HEK293 (cell line): ENCODE data around the gene TBC1D22A.

Source experiments
- CTCF ChIA-PET: fragments of 350-600 bp; formaldehyde crosslinking; extraction: SDS; loops from one replicate; lab custom pipeline; 2021; ENCODE audit warnings: antibody characterized with exemption; lab: Yijun Ruan, JAX
- POLR2A ChIA-PET: fragments of 300-600 bp; formaldehyde crosslinking; extraction: SDS; loops from one replicate; lab custom pipeline; 2020; ENCODE audit warnings: antibody characterized with exemption, inconsistent platforms; lab: Yijun Ruan, JAX
- H3K27ac ChIP-seq: fragments of 200-500 bp; sonication (Bioruptor generic); 2 replicates; pipeline ENCODE4 v1.5.1; 2014; ENCODE audit warnings: low read depth, low read length, control low read depth, inconsistent platforms; ENCODE audit errors: extremely low read depth
- H3K36me3 ChIP-seq, 2 experiments: fragments of 200-500 bp in 1 of 2; sonication (Bioruptor generic) in 1 of 2; 1 replicate in 1 of 2; 2 replicates in 1 of 2; pipeline ENCODE4 v1.5.1; 2014 to 2017; ENCODE audit warnings: inconsistent platforms in 2 of 2, low read length in 2 of 2; ENCODE audit not compliant: control insufficient read depth in 2 of 2, insufficient read depth in 1 of 2
- H3K4me1 ChIP-seq: fragments of 200-500 bp; sonication (Bioruptor generic); 2 replicates; pipeline ENCODE4 v1.5.1; 2014; ENCODE audit warnings: mild to moderate bottlenecking, low read length, inconsistent platforms; ENCODE audit not compliant: control insufficient read depth, insufficient read depth
- H3K4me3 ChIP-seq: 2 replicates; pipeline ENCODE4 v1.5.1; 2011; ENCODE audit warnings: low read depth, mild to moderate bottlenecking, control low read depth, low read length, moderate library complexity
- H3K9me3 ChIP-seq: fragments of 200-500 bp; sonication (Bioruptor generic); 2 replicates; pipeline ENCODE4 v1.5.1; 2014; ENCODE audit warnings: low read depth, low read length, inconsistent platforms; ENCODE audit not compliant: control insufficient read depth, insufficient read depth
- EGR2 ChIP-seq: fragments of 450-650 bp; formaldehyde crosslinking; IDR thresholded peaks from 2 replicates; pipeline ENCODE4 v1.5.1; 2016; ENCODE audit warnings: low read depth, missing biosample characterization, missing genetic modification characterization
- KLF1 ChIP-seq: fragments of 450-650 bp; formaldehyde crosslinking; IDR thresholded peaks from 2 replicates; pipeline ENCODE4 v1.5.1; 2016; ENCODE audit warnings: missing biosample characterization, missing genetic modification characterization
- KLF8 ChIP-seq: fragments of 450-650 bp; formaldehyde crosslinking; IDR thresholded peaks from 2 replicates; pipeline ENCODE4 v1.5.1; 2016; ENCODE audit warnings: missing biosample characterization, missing genetic modification characterization
- SALL2 ChIP-seq: fragments of 450-650 bp; formaldehyde crosslinking; IDR thresholded peaks from 2 replicates; pipeline ENCODE4 v1.5.0; 2017; ENCODE audit warnings: missing biosample characterization, mild to moderate bottlenecking, missing genetic modification characterization, borderline replicate concordance
- TSHZ1 ChIP-seq: fragments of 450-650 bp; formaldehyde crosslinking; IDR thresholded peaks from 2 replicates; pipeline ENCODE4 v1.5.1; 2016; ENCODE audit warnings: missing biosample characterization, missing genetic modification characterization, borderline replicate concordance
- ZFHX2 ChIP-seq: fragments of 450-650 bp; formaldehyde crosslinking; conservative IDR thresholded peaks from 2 replicates; pipeline ENCODE4 v1.5.1; 2016; ENCODE audit warnings: missing biosample characterization, missing genetic modification characterization
- ZFP41 ChIP-seq: fragments of 450-650 bp; formaldehyde crosslinking; IDR thresholded peaks from 2 replicates; pipeline ENCODE4 v1.5.1; 2016; ENCODE audit warnings: missing biosample characterization, missing genetic modification characterization, borderline replicate concordance
- ZNF202 ChIP-seq: fragments of 450-650 bp; formaldehyde crosslinking; IDR thresholded peaks from 2 replicates; pipeline ENCODE4 v1.5.1; 2016; ENCODE audit warnings: missing biosample characterization, missing genetic modification characterization, borderline replicate concordance
- ZNF211 ChIP-seq: fragments of 450-650 bp; formaldehyde crosslinking; IDR thresholded peaks from 2 replicates; pipeline ENCODE4 v1.5.1; 2016; ENCODE audit warnings: low read depth, missing biosample characterization, missing genetic modification characterization
- ZNF214 ChIP-seq: fragments of 450-650 bp; formaldehyde crosslinking; IDR thresholded peaks from 2 replicates; pipeline ENCODE4 v1.5.1; 2017; ENCODE audit warnings: missing biosample characterization, mild to moderate bottlenecking, missing genetic modification characterization, borderline replicate concordance
- ZNF274 ChIP-seq, 2 experiments: fragments of 200-500 bp in 1 of 2; fragments of 450-650 bp in 1 of 2; sonication (Bioruptor generic) in 1 of 2; formaldehyde crosslinking in 1 of 2; IDR thresholded peaks; 2 replicates each; pipeline versions ENCODE4 v1.5.1 to v1.6.1; 2014 to 2016; ENCODE audit warnings: borderline replicate concordance in 1 of 2, inconsistent platforms in 1 of 2, low read length in 1 of 2, missing biosample characterization in 1 of 2, missing genetic modification characterization in 1 of 2
- ZNF292 ChIP-seq: fragments of 450-650 bp; formaldehyde crosslinking; IDR thresholded peaks from 2 replicates; pipeline ENCODE4 v1.5.1; 2016; ENCODE audit warnings: low read depth, missing biosample characterization, missing genetic modification characterization, borderline replicate concordance
- ZNF335 ChIP-seq: fragments of 450-650 bp; formaldehyde crosslinking; conservative IDR thresholded peaks from 2 replicates; pipeline ENCODE4 v1.5.1; 2016; ENCODE audit warnings: missing biosample characterization, missing genetic modification characterization
- ZNF341 ChIP-seq: fragments of 450-650 bp; formaldehyde crosslinking; IDR thresholded peaks from 2 replicates; pipeline ENCODE4; 2016; ENCODE audit warnings: low read depth, missing biosample characterization, missing genetic modification characterization
- ZNF350 ChIP-seq: fragments of 450-650 bp; formaldehyde crosslinking; IDR thresholded peaks from 2 replicates; pipeline ENCODE4 v1.5.0; 2017; ENCODE audit warnings: missing biosample characterization, mild to moderate bottlenecking, missing genetic modification characterization
- ZNF449 ChIP-seq: fragments of 450-650 bp; formaldehyde crosslinking; IDR thresholded peaks from 2 replicates; pipeline ENCODE4 v1.5.1; 2017; ENCODE audit warnings: missing biosample characterization, mild to moderate bottlenecking, missing genetic modification characterization, moderate library complexity
- ZNF510 ChIP-seq: fragments of 450-650 bp; formaldehyde crosslinking; IDR thresholded peaks from 2 replicates; pipeline ENCODE4 v1.5.1; 2018; ENCODE audit warnings: mild to moderate bottlenecking, missing genetic modification characterization, missing biosample characterization; ENCODE audit not compliant: insufficient replicate concordance
- ZNF837 ChIP-seq: fragments of 450-650 bp; formaldehyde crosslinking; IDR thresholded peaks from 2 replicates; pipeline ENCODE4 v1.5.1; 2016; ENCODE audit warnings: missing biosample characterization, missing genetic modification characterization
- ZNF843 ChIP-seq: fragments of 450-650 bp; formaldehyde crosslinking; IDR thresholded peaks from 2 replicates; pipeline ENCODE4 v1.5.1; 2016; ENCODE audit warnings: missing biosample characterization, missing genetic modification characterization
- TF ChIP-seq, protein P1 (sequence below): fragments of 450-650 bp; formaldehyde crosslinking; IDR thresholded peaks from 2 replicates; pipeline ENCODE4 v1.5.1; 2016; ENCODE audit warnings: missing biosample characterization, missing genetic modification characterization
- TF ChIP-seq, protein P2 (sequence below): fragments of 450-650 bp; formaldehyde crosslinking; IDR thresholded peaks from 2 replicates; pipeline ENCODE4 v1.5.1; 2017; ENCODE audit warnings: missing biosample characterization, missing genetic modification characterization

TBC1D22A gene

GRCh38 chr22:47090591-47091245 lies 328.3 kb downstream of the TBC1D22A start:
- H3K4me1 ChIP-seq: no peaks in the 10 kb centered on the region
- H3K4me3 ChIP-seq: peak overlapping the region; percentile 10; the same call in 1 of the 2 replicates
- CTCF ChIA-PET: no interaction called here
- no peaks in the 10 kb centered on the region for H3K36me3 ChIP-seq
- TF ChIP-seq ZNF843 (no peak), ZNF510 (tag by site-specific recombination) (no peak), ZNF202 (no peak), TSHZ1 (tag by site-specific recombination) (no peak), EGR2 (tag by site-specific recombination) (no peak), ZNF341 (tag by site-specific recombination) (0 out of 2 replicates have a peak, but pooled peaks have one; percentile 14), ZNF350 (tag by site-specific recombination) (no peak), KLF1 (peak; percentile 52), ZFP41 (no peak), ZNF292 (no peak)
- TF ChIP-seq, all 188 proteins: peak for 2
- POLR2A ChIA-PET: no interaction called here
- no peak overlapping the region for H3K27ac ChIP-seq
- no peaks in the 10 kb centered on the region for H3K9me3 ChIP-seq

DNA sequence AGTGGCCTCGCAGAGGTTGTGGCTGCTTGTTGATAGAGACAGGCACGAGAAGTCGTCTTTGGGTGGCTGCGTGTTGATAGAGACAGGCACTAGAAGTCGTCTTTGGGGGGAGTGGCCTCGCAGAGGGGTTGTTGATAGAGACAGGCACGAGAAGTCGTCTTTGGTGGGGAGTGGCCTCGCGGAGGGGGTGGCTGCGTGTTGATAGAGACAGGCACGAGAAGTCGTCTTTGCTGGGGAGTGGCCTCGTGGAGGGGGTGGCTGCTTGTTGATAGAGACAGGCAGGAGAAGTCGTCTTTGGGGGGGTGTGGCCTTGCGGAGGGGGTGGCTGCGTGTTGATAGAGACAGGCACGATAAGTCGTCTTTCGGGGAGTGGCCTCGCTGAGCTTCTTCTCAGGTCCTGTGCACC lies 328.8 kb downstream of the TBC1D22A start:
- Histone ChIP-seq H3K27ac (no peak overlapping the region), H3K36me3 (no peaks in the 10 kb centered on the region), H3K4me1 (no peaks in the 10 kb centered on the region), H3K9me3 (no peaks in the 10 kb centered on the region), H3K4me3 (peak overlapping the region; percentile 10; the same call in 1 of the 2 replicates)
- CTCF ChIA-PET: interaction anchor here (0.7 kb wide), 1 partner anchor 25 kb away, joined by 7 read pairs; no protein-coding TSS in a partner anchor
- POLR2A ChIA-PET: interaction anchor here (1.3 kb wide), 1 partner anchor 13 kb away, joined by 3 read pairs; no protein-coding TSS in a partner anchor
- TF ChIP-seq ZNF211: no peak
- TF ChIP-seq ZNF335 (tag by site-specific recombination): peak; percentile 62

- TF ChIP-seq ZNF449 (tag by site-specific recombination) (no peak), ZNF274 (IDR thresholded peaks at IDR 0.05; ENCODE audit: low read length) (no peak), ZNF274 (tag by site-specific recombination; IDR thresholded peaks at IDR 0.05; ENCODE audit: borderline replicate concordance) (no peak), ZFHX2 (tag by site-specific recombination) (no peak), KLF8 (no peak), ZNF214 (no peak), ZNF837 (tag by site-specific recombination) (no peak), SALL2 (tag by site-specific recombination) (no peak)
- TF ChIP-seq, protein P1, sequence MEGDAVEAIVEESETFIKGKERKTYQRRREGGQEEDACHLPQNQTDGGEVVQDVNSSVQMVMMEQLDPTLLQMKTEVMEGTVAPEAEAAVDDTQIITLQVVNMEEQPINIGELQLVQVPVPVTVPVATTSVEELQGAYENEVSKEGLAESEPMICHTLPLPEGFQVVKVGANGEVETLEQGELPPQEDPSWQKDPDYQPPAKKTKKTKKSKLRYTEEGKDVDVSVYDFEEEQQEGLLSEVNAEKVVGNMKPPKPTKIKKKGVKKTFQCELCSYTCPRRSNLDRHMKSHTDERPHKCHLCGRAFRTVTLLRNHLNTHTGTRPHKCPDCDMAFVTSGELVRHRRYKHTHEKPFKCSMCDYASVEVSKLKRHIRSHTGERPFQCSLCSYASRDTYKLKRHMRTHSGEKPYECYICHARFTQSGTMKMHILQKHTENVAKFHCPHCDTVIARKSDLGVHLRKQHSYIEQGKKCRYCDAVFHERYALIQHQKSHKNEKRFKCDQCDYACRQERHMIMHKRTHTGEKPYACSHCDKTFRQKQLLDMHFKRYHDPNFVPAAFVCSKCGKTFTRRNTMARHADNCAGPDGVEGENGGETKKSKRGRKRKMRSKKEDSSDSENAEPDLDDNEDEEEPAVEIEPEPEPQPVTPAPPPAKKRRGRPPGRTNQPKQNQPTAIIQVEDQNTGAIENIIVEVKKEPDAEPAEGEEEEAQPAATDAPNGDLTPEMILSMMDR: no peak
- TF ChIP-seq, protein P2, sequence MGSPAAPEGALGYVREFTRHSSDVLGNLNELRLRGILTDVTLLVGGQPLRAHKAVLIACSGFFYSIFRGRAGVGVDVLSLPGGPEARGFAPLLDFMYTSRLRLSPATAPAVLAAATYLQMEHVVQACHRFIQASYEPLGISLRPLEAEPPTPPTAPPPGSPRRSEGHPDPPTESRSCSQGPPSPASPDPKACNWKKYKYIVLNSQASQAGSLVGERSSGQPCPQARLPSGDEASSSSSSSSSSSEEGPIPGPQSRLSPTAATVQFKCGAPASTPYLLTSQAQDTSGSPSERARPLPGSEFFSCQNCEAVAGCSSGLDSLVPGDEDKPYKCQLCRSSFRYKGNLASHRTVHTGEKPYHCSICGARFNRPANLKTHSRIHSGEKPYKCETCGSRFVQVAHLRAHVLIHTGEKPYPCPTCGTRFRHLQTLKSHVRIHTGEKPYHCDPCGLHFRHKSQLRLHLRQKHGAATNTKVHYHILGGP: no peak
- CTCF ChIA-PET: interaction anchor here (0.7 kb wide), 1 partner anchor 24 kb away, joined by 7 read pairs; no protein-coding TSS in a partner anchor
- H3K27ac ChIP-seq: no peak overlapping the region
These were observed 329.7 kb downstream of the TBC1D22A start for GRCh38 chr22:47091921-47092700.

More at GRCh38 chr22:47091921-47092700, 329.7 kb downstream of the TBC1D22A start:
- Histone ChIP-seq H3K9me3 (no peaks in the 10 kb centered on the region), H3K4me3 (no peak overlapping the region), H3K36me3 (no peaks in the 10 kb centered on the region), H3K4me1 (no peaks in the 10 kb centered on the region)
- POLR2A ChIA-PET: interaction anchor here (1.3 kb wide), 1 partner anchor 13 kb away, joined by 3 read pairs; no protein-coding TSS in a partner anchor
